Fibroblast of peridontal ligament (primary cell): ENCODE results near the gene OR1L4.

Experiments used
- DNase-seq: peaks from one replicate; pipeline ENCODE4 v3.0.0-alpha.2; 2010; ENCODE audit errors: extremely low read depth

OR1L4 gene, protein sequence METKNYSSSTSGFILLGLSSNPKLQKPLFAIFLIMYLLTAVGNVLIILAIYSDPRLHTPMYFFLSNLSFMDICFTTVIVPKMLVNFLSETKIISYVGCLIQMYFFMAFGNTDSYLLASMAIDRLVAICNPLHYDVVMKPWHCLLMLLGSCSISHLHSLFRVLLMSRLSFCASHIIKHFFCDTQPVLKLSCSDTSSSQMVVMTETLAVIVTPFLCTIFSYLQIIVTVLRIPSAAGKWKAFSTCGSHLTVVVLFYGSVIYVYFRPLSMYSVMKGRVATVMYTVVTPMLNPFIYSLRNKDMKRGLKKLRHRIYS

DNA sequence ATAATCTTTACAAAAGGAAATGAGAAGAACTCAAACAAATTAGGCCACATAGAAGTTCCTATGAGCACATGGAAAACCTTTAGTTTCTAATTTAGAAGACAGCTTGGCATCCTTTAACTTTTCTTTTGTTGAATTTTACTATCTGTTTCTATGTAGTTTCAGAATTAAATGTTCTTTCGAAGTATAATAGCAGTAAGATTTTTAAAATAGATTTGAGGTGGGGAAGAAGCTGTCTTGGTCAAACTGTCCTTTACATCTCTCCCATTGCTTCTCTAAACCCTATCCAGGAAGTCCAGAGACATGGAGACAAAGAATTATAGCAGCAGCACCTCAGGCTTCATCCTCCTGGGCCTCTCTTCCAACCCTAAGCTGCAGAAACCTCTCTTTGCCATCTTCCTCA lies at the start of gene OR1L4:
Gene OR1L4 (plus strand): TSS at position 301 of the 400 bp plus-strand sequence. CDS start 0 bp downstream, at position 301.
- no peak for DNase-seq

DNA sequence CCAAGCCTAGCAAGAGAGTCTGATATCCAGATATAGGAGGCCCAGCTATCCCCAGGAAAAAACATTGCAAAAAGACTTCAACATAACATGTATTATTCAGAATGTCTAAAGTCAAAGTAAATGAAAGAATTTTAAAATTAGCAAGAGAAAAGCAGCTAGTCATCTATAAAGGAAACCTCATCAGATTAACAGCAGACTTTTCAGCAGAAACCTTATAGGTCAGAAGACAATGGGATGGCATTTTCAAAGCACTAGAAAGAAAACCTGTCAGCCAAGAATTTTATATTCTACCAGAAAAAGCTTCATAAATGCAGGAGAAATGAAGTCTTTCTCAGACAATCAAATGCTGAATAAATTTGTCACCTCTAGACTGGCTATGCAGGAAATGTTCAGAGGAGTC lies 38.9 kb upstream of the OR1L4 start:
- DNase-seq = no peak

DNA sequence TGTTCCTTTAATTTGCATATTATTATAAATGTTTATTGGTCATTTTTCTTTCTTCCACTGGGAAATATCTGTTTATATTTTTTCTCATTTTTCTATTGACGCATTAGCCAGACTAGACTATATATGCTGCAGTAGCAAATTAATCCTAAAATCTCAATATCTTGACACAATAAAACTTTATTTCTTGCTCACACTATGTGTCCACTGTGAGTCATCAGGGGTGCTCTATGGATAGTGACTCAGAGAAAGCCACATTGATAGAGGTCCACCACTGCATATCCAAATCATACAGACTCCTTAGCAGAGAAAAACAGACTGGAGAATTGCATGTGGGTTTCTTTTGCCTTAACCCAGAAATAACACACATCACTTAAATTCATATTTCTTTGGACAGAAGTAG lies 28.1 kb upstream of the OR1L4 start:
- no peak for DNase-seq

DNA sequence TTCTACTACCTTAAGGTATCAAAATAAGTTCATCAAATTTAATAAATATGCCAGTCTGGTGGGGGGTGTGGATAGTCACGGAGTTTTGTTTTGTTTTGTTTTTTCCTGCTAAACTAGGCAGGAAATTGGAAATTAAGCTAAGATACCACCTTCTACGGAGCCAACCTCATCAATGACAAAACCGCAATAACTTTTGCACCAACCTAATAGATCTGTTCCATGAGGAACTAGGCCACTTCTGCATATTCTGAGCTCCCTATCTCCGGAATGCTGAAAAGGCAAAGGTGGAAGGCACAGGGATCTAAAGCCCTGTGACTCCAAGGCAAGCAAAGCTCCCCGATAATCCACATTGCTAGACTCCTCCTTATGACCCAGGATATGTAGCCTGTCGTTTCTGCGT lies 5.8 kb upstream of the OR1L4 start:
- no peak for DNase-seq

DNA sequence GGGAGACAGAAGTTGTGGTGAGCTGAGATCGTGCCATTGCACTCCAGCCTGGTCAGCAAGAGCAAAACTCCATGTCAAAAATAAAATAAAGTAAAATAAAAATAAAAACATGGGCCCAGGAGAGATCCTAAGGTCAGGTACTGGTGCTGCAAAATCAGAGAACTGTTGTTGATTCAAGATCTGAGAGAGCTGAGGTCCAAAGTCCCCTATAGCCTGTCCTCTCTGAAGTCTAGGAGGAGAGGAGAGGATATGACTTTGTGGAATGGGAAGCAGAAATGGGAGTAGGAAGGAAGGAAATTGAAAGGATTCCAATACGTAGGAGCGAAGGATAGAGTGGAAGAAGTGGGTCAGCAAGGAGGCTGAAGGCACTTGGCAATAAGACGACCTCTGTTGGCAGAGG lies 4.6 kb upstream of the OR1L4 start:
- no peak for DNase-seq

DNA sequence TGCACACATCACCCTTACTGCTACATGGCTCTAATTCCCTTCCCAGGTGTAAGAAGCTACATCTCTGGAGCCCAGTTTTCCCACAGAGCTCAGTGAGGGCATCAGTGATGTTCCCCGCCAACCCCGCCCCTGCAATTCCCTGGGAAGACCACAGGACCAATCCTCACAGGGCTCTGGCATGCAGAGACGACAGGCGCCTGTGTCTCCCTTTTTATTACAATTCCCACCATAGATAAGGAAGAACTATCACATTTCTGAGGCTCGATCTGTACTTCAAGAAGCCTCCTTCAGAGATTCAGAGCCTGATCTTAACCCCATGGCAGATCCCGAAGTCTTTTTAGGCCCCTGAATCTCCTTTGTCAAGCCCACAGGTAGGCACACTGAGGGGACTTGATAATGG lies 18.2 kb downstream of the OR1L4 start, which contains the start of gene OR1L6:
Gene OR1L6 (plus strand): TSS at position 301 of the 400 bp plus-strand sequence. CDS start 7,545 bp downstream, outside the sequence.
- no peak for DNase-seq

DNA sequence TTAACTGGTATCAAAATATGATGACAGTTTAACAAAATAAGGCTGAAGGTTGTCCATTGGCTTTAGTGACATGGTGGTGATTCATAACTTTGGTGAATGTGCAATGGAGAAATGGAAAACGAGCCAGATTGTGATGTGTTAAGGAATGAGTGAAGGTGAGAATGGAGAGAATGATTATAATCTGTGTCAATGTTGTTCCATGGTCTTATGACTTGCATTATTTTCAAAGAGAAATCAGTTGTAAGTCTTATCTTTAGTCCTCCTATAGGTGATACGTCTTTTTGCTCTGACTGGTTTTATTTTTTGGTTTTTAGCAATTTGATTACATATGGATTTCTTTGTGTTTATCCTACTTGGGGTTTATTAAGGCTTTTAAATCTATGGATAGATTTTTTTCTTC lies 31.0 kb downstream of the OR1L4 start:
- DNase-seq = no peak

DNA sequence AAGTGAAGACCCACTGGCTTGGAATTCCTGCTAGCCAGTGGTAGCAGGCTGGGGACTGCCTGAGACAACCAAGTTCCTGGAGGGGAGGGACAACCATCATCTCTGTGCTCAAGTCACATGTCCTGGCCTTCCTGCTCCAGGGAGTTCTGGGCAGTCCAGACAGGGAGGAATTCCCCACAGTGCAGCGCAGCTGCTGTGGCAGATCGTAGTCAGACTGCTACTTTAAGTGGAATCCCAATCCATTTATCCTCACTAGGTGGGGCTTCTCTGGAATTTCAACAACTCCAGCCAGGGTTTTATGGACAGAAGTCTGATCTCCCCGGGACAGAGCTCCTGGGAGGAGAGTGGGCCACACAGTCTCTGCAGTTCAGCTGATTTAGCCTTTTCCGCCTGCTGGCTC lies 44.0 kb downstream of the OR1L4 start:
- DNase-seq = no peak
